HepG2 (cell line): ENCODE results near the gene OSBPL3. TPM values are rescaled to one million over a fixed set of nuclear protein-coding genes. Genes with fewer than 3 reads are reported as not detected.

Experiments used
- ATAC-seq: fragments of 200-7000 bp; cut with Tn5 transposase; 3 replicates; pipeline ENCODE4 v1.9.1; 2020; ENCODE audit warnings: mild to moderate bottlenecking, moderate library complexity
- BruUV-seq: library from RNA; stranded (reverse); fragments of 400-500 nt; replicated peaks from 2 replicates; lab custom pipeline; 2021; lab: Mats Ljungman, UMichigan
- CTCF ChIA-PET: fragments of 300-600 bp; formaldehyde crosslinking; extraction: SDS; loops from one replicate; lab custom pipeline; 2021; ENCODE audit warnings: low total read pairs, inconsistent platforms, low intra/inter-chr PET ratio; lab: Yijun Ruan, JAX
- POLR2A ChIA-PET: fragments of 350-600 bp; sonication (Branson Sonifier 250); formaldehyde crosslinking; loops from one replicate; lab custom pipeline; 2020; ENCODE audit warnings: antibody characterized with exemption, inconsistent platforms; lab: Yijun Ruan, JAX
- DNase-seq: peaks from one replicate; pipeline ENCODE4 v3.0.0-alpha.2; 2015; ENCODE audit warnings: low spot score
- FAIRE-seq: peaks from 3 replicates; lab custom pipeline; 2011; peaks lifted over from hg19 to GRCh38; lab: Jason Lieb, UNC
- H2AFZ ChIP-seq: one replicate; pipeline ENCODE4 v1.6.1; 2011; ENCODE audit warnings: low read length, inconsistent platforms
- H3K27ac ChIP-seq: fragments of 300-600 bp; 3 replicates; pipeline ENCODE4 v1.8.0; 2011; ENCODE audit warnings: mixed run types, mild to moderate bottlenecking, mixed read lengths, low read length, inconsistent platforms; ENCODE audit not compliant: insufficient read depth; ENCODE audit errors: extremely low read length
- H3K27me3 ChIP-seq, 2 experiments: fragments of 200-600 bp in 1 of 2; 2 replicates in 1 of 2; 3 replicates in 1 of 2; pipeline versions ENCODE4 v1.6.0 to v1.8.0; 2011; ENCODE audit warnings: low read length in 2 of 2, mild to moderate bottlenecking in 2 of 2, moderate library complexity in 2 of 2, inconsistent platforms in 1 of 2; ENCODE audit not compliant: insufficient read depth in 2 of 2, control insufficient read depth in 1 of 2
- H3K36me3 ChIP-seq, 2 experiments: fragments of 200-600 bp in 1 of 2; replicated peaks in 1 of 2; 2 replicates in 1 of 2; 3 replicates in 1 of 2; pipeline versions ENCODE4 v1.5.1 to v1.8.0; 2011; ENCODE audit warnings: low read length in 2 of 2, inconsistent platforms in 1 of 2; ENCODE audit not compliant: insufficient read depth in 2 of 2, control insufficient read depth in 1 of 2
- H3K4me1 ChIP-seq: 2 replicates; pipeline ENCODE4 v1.5.1; 2012; ENCODE audit warnings: low read length, inconsistent platforms; ENCODE audit not compliant: insufficient read depth
- H3K4me2 ChIP-seq: 2 replicates; pipeline ENCODE4 v1.6.0; 2011; ENCODE audit warnings: low read depth, low read length, inconsistent platforms
- H3K4me3 ChIP-seq, 3 experiments: fragments of 200-600 bp in 1 of 3; sonication (generic), shearing (Covaris generic) in 1 of 3; replicated peaks in 1 of 3; 2 replicates each; pipeline ENCODE4 v1.5.1; 2011 to 2016; ENCODE audit warnings: low read length in 3 of 3, inconsistent platforms in 2 of 3, low read depth in 2 of 3, mild to moderate bottlenecking in 2 of 3, control low read depth in 1 of 3, mixed read lengths in 1 of 3; ENCODE audit not compliant: insufficient read depth in 1 of 3
- H3K79me2 ChIP-seq: one replicate; pipeline ENCODE4 v1.6.1; 2011; ENCODE audit warnings: low read length, inconsistent platforms; ENCODE audit not compliant: insufficient read depth
- H3K9ac ChIP-seq: 2 replicates; pipeline ENCODE4 v1.6.0; 2011; ENCODE audit warnings: mild to moderate bottlenecking, low read depth, low read length, inconsistent platforms; ENCODE audit not compliant: insufficient read depth
- H3K9me3 ChIP-seq: 2 replicates; pipeline ENCODE4 v1.5.1; 2012; ENCODE audit warnings: mild to moderate bottlenecking, low read length
- H4K20me1 ChIP-seq: 2 replicates; pipeline ENCODE4 v1.6.0; 2011; ENCODE audit warnings: inconsistent platforms, mild to moderate bottlenecking, low read length, moderate library complexity; ENCODE audit not compliant: insufficient read depth
- CAMTA2 ChIP-seq: sonication (generic); formaldehyde crosslinking; IDR thresholded peaks from 2 replicates; pipeline ENCODE4 v1.4.0; 2020; ENCODE audit warnings: mild to moderate bottlenecking, missing genetic modification reagents, borderline replicate concordance
- CBX1 ChIP-seq: IDR thresholded peaks from one replicate; pipeline ENCODE4 v1.6.1; 2016; ENCODE audit warnings: antibody characterized with exemption, low read depth
- CREB3 ChIP-seq: sonication (generic); formaldehyde crosslinking; IDR thresholded peaks from 2 replicates; pipeline ENCODE4 v1.5.0; 2020; ENCODE audit warnings: missing genetic modification reagents
- CSRNP2 ChIP-seq: sonication (generic); formaldehyde crosslinking; conservative IDR thresholded peaks from 2 replicates; pipeline ENCODE4 v1.8.0; 2022; ENCODE audit warnings: low read depth, missing genetic modification reagents
- DMTF1 ChIP-seq: sonication (generic); formaldehyde crosslinking; IDR thresholded peaks from 2 replicates; pipeline ENCODE4 v1.4.0; 2020; ENCODE audit warnings: mild to moderate bottlenecking, missing genetic modification reagents
- MIER3 ChIP-seq: IDR thresholded peaks from 2 replicates; pipeline ENCODE4 v1.6.1; 2016; ENCODE audit warnings: missing compliant biosample characterization, borderline replicate concordance
- NFIC ChIP-seq: IDR thresholded peaks from 2 replicates; pipeline ENCODE4 v1.6.1; 2012; ENCODE audit warnings: mild to moderate bottlenecking, low read length, inconsistent platforms
- SP4 ChIP-seq: sonication (generic); formaldehyde crosslinking; IDR thresholded peaks from 2 replicates; pipeline ENCODE4 v1.8.1; 2023; ENCODE audit warnings: mild to moderate bottlenecking, missing genetic modification reagents
- STAT6 ChIP-seq: sonication (generic); formaldehyde crosslinking; IDR thresholded peaks from 2 replicates; pipeline ENCODE4 v1.4.0; 2020; ENCODE audit warnings: missing genetic modification reagents, mild to moderate bottlenecking, borderline replicate concordance
- TRAFD1 ChIP-seq: sonication (generic); formaldehyde crosslinking; IDR thresholded peaks from 2 replicates; pipeline ENCODE4 v1.5.1; 2020; ENCODE audit warnings: missing genetic modification reagents, mild to moderate bottlenecking, borderline replicate concordance
- ZNF30 ChIP-seq: sonication (generic); formaldehyde crosslinking; IDR thresholded peaks from 2 replicates; pipeline ENCODE4 v1.5.0; 2020; ENCODE audit warnings: mild to moderate bottlenecking, missing genetic modification reagents
- ZNF382 ChIP-seq: sonication (generic); formaldehyde crosslinking; IDR thresholded peaks from 2 replicates; pipeline ENCODE4 v1.5.0; 2020; ENCODE audit warnings: missing genetic modification reagents, mild to moderate bottlenecking, borderline replicate concordance
- ZNF709 ChIP-seq: sonication (generic); formaldehyde crosslinking; IDR thresholded peaks from 2 replicates; pipeline ENCODE4 v1.5.0; 2020; ENCODE audit warnings: mild to moderate bottlenecking, missing genetic modification reagents
- ZNF737 ChIP-seq: sonication (generic); formaldehyde crosslinking; IDR thresholded peaks from 2 replicates; pipeline ENCODE4 v1.5.0; 2020; ENCODE audit warnings: missing genetic modification reagents, mild to moderate bottlenecking, borderline replicate concordance
- WGBS: methylation state at CpG from one replicate; pipeline ENCODE4 v1.1.6; 2017; ENCODE audit warnings: low lambda C conversion rate; 5-methylcytosine and 5-hydroxymethylcytosine counted together
- in situ Hi-C: cut with HindIII; loops from 2 replicates; pipeline ENCODE4 v1.10.0; 2017; ENCODE audit warnings: low pct_unique_long_range_greater_than_20kb; ENCODE audit not compliant: extremely low pct_ligation_motif_present
- intact Hi-C: fragments of 100-400 bp; cut with micrococcal nuclease; formaldehyde crosslinking; loops from one replicate; pipeline ENCODE4 v1.10.0; 2022; ENCODE audit not compliant: unreplicated experiment
- polyA plus RNA-seq, 8 experiments: library from polyadenylated mRNA; depleted of rRNA in 3 of 8; stranded (reverse) in 7 of 8; unstranded in 1 of 8; fragments of >200 nt; fragmentation: Illumina TruSeq in 4 of 8; extraction: Trizol in 4 of 8; gene quantifications; 2 replicates each; pipeline versions ENCODE4 v1.2.1 to v1.2.3, GENCODE V29; 2011 to 2016; ENCODE audit warnings: low read depth in 4 of 8, missing spikeins in 1 of 8, mixed read lengths in 1 of 8; ENCODE audit not compliant: insufficient read depth in 1 of 8
- total RNA-seq, 5 experiments: library from RNA; depleted of rRNA; stranded (reverse); fragments of >200 nt; fragmentation: Illumina TruSeq; extraction: Trizol; gene quantifications; 2 replicates each; pipeline ENCODE4 v1.2.3, GENCODE V29; 2016; ENCODE audit warnings: low read depth in 1 of 5

The OSBPL3 gene
- total and polyA plus RNA-seq, 2 of the 13 experiments (the other 11 are each of a cell fraction or from before 2014, with no cell fraction given), result 8.8 to 28.9 TPM

- TF ChIP-seq STAT6 (CRISPR knock-in tag), result no peak
- no peak for TF ChIP-seq CSRNP2 (CRISPR knock-in tag)
Observed at GRCh38 chr7:24967696-24968095, 12.3 kb downstream of the OSBPL3 start (continued).

GRCh38 chr7:24966802-24967201, 13.2 kb downstream of the OSBPL3 start:
- H3K9me3 ChIP-seq, result no peaks in the 10 kb centered on the region
- FAIRE-seq (no peak), ATAC-seq (no peak), DNase-seq (no peak)
- no peak overlapping the region for H3K27ac ChIP-seq
- WGBS, result 97% methylated on average over 1 of the region's 1 CpG
- no peaks in the 10 kb centered on the region; the same call in 1 of the 2 replicates for H4K20me1 ChIP-seq
- no peak overlapping the region for H3K4me2 ChIP-seq
- intact Hi-C loops (no loop called here), in situ Hi-C loops (no loop called here)
- ChIA-PET CTCF (no interaction called here), POLR2A (no interaction called here)
- no peak overlapping the region for H2AFZ ChIP-seq
- no peak overlapping the region for H3K4me3 ChIP-seq
- no peak overlapping the region for H3K9ac ChIP-seq
- H3K27me3 ChIP-seq, result no peaks in the 10 kb centered on the region
- H3K36me3 ChIP-seq, result no peaks in the 10 kb centered on the region
- no TSS peak for BruUV-seq
- peaks cover 91% of the 10 kb centered on the region for H3K79me2 ChIP-seq
- peaks cover 40% of the 10 kb centered on the region for H3K4me1 ChIP-seq
- TF ChIP-seq MIER3 (no peak), CAMTA2 (CRISPR knock-in tag) (no peak), DMTF1 (CRISPR knock-in tag) (no peak), ZNF709 (no peak), ZNF382 (CRISPR knock-in tag) (no peak), TRAFD1 (CRISPR knock-in tag) (no peak), ZNF737 (CRISPR knock-in tag) (no peak), NFIC (no peak), CBX1 (no peak), ZNF30 (CRISPR knock-in tag) (no peak), CREB3 (no peak), SP4 (CRISPR knock-in tag) (no peak)
